ENCODE measurements around the gene SLC29A3.
"Not testable (repeated sequence)": the region's sequence is repeated elsewhere in the genome, so short reads cannot be mapped to it uniquely, and the experiment has no call there.

The SLC29A3 gene

DNA sequence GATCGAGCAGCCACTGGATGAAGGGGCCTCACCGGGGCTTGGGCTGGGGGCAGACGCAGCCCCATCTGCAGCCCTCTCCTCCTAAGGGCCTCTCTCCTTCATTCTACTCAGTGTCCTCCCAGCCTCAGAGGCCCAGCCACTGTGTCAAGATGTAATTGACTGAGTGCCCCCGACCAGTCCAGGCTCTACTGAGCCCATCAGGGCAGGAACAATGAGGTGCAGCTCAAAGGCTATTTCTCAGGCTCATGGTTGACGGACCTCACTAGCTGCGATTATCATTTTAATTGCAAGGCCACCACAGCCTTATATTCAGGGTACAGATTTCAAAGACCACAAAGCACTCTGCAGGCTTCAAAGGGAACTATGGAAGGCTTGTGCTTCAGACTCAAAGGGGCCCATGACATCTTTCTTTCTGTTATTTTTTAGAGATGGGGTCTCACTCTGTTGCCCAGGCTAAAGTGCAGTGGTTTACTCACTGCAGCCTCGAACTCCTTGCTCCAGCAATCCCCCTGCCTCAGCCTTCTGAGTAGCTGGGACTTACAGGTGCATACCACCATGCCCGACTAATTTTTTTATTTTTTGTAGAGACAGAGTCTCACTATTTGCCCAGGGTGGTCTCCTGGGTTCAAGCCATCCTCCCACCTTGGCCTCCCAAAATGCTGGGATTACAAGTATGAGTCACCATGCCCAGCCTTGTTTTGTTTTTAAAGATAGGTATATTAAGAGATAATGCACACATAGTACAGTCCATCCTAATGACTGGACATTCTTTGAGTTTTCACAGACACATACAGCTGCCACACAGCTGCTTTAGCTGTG is 23.7 kb downstream of the SLC29A3 start:
- H3K27ac ChIP-seq, result no peak overlapping the region
- no peak for DNase-seq (ENCODE audit: low read depth, low spot score)

DNA sequence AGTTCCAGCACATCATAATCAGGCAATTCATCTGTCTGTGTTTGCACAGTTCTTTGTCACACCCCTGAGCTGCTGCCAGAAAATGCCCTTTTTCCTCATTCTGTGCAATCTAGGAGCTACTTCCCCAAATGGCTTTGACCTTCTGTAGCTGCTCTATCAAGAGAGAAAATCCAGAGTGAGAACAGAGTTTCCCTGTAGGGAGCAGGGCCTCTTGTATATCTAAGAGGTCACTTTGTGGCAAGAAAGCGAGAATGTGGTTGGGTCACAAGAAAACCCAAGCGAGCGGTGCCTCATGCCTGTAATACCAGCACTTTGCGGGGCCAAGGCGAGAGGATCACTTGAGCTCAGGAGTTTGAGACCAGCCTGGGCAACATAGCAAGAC is 24.3 kb downstream of the SLC29A3 start:
- H3K27ac ChIP-seq, result no peak overlapping the region
- DNase-seq (ENCODE audit: low read depth, low spot score), result no peak

DNA sequence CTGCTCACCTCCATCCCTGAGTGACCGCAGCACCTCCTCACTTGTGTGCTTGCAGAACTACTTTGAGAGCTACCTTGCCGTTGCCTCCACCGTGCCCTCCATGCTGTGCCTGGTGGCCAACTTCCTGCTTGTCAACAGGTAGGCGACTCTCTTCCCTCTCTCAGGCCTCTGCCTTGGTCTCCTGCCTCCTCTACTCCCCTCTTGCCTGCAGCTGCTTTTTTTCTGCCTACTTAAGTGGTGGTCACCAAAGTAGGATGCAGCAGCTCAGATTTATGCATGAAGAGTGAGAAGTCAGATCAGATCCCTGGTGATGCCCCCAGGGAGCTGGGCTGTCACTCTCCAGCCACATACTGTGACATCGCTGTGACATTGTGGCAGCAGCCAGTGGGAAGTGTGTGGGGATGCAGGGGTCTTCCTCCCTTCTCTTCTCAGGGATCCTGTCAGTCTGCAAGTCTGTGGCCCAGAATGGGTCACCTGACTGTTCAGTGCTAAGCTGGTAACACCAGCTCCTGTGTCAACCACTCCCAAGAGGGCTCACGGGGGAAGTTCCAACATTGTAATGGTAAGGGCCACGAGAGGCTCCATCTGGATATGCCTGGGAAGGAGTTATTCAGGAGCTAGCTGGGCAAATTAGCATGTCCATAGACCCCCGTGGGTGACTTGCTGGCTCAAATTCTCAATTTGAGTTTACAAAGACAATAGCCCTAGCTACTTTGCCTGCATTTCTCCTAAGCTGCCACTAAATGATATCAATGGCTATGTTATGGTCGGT is 25.3 kb downstream of the SLC29A3 start:
- H3K27ac ChIP-seq, result no peak overlapping the region
- no peak for DNase-seq (ENCODE audit: low read depth, low spot score)

DNA sequence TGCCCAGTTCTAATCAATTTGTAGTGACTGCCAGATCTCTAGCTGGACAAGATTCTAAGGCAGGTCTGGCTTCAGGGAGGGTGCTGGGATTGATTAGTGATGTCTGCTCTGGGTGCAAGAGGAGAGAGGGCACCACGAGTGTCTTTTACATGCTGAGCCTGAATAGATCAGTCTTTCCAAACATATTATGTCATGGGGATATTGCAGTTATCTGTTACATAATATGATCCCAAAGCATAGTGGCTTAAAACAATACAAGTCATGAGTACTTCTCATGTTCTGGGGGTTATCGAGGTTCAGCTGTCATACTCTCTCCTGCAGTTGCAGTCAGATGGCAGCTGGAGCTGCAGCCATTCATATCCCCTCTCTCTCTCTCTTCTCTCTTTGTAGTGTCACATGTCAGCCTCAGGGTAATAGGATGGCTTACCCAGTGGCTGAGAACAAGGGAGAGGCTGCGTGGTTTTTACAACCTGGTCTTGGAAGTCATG is 26.0 kb downstream of the SLC29A3 start:
- no peak for DNase-seq (ENCODE audit: low read depth, low spot score)

DNA sequence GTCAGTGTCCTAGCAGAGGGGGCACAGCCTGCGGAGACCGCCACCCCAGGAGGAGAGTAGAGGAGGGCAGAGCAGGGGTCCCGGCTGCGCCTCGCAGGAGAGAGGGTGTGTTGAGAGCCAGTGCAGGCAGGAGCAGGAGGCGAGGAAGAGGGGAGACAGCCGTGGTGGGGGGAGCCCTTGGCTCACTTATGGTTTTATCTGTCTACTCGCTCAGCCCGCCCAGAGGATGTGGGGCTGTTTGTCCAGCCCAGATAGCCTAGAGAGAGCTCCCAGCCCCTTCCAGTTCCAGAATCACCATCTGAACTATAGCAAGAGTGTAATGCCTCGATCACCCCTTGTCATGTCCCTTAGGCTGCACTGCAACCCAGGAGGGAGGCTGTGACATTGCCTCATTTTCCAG is 26.6 kb downstream of the SLC29A3 start:
- H3K27ac ChIP-seq, result no peak overlapping the region
- DNase-seq (ENCODE audit: low read depth, low spot score), result no peak

More for the DNA sequence above, 26.0 kb downstream of the SLC29A3 start:
- no peak overlapping the region for H3K27ac ChIP-seq

DNA sequence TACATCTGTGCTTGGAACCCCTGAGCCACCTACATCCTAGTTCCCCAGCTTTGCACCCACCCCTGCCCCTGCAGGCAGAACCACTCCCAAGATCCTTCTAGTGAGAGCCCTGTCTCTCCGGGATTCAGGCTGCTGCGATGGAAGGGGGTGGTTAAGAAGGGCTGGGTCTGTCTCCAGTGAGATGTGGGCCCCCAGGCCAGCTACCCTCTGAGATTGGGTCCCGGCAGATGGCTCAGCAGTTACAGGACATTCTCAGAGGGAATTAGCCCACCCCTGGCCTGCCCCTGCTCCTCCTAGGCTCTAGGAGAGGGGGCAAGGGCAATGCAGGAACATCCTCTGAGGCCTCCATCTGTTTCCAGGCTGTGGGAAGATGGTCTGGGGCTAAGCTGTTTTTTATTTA is 27.7 kb downstream of the SLC29A3 start:
- H3K27ac ChIP-seq, result no peak overlapping the region
- no peak for DNase-seq (ENCODE audit: low read depth, low spot score)

DNA sequence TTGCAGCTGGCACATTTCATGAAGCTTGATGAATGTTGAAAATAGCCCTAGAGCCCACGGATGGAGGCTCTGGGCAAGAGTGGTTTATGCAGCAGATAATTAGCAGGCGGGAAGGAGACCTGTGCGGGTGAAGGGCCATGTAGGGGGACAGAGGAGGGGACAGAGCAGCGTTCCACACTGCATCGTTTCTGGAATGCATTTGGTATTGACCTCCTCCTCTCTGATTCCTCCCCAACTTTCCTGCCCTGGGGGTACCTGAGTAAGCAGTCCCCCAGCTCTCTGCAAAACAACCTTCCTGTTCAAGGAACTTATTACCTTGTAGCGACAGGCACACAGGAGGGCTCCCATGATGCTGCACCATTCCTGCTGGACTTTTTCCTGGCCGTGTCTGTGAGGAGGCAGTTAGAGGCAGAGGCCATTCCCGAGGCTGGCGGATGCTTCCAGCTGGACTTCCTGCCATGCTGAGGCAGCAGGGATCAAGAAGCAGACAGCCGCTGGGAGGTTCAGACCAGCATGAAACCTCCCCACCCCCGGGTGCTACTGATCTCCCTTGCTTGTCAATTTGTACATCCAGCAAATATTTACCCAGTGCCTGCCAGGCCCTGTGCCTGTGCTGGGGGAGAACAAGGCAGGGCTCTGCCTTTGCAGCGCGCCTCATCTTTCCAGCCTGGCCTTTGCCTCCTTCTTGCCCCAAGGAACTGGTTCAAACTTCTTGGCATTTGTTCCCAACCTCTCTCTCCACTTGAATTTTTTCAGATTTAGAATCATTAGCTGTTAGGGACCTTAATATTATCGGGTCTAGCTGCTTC is 28.7 kb downstream of the SLC29A3 start:
- no peak overlapping the region for H3K27ac ChIP-seq
- no peak for DNase-seq (ENCODE audit: low read depth, low spot score)

DNA sequence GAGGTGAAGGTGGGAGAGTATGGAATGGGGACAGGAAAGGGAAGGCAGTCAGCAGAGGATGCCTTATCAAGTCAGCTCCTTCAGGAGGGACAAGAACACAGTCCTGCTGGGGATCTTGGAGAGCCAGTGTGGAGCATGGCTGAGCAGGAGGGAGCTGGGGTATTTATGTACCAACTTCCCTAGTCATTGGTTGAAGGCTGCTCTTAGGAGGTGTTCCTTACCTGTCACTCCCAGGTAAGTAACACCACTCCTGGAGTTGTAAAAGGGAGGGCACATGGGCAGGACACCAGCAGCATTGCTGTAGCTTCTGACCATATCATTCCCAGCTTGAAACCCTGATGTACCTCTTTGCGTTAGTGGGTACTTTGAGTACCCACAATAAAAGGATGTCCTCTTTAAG is 29.8 kb downstream of the SLC29A3 start:
- peak overlapping the region; percentile 8 for H3K27ac ChIP-seq

DNA sequence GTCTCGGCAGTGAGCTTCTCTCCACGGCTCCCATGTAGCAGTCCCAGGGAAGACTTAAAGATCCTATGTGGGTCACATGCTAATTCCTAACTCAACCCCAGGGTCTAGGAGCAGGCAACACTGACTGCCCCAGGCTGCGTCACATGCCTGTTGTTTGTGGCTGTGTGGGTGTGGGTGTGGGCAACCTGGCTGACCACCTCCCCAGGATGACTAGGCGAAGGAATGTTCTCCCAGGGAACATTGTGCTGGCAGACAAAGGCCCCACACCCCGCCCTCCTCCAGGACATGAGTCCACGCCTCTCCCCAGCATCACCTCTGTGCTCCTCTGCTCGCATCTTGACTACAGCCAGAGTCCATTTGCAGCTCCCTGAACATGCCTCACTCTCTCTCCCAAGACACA is 30.3 kb downstream of the SLC29A3 start:
- DNase-seq (ENCODE audit: low read depth, low spot score), result peak; percentile 43
- peak overlapping the region; percentile 8 for H3K27ac ChIP-seq

More for the DNA sequence above, 29.8 kb downstream of the SLC29A3 start:
- no peak for DNase-seq (ENCODE audit: low read depth, low spot score)

DNA sequence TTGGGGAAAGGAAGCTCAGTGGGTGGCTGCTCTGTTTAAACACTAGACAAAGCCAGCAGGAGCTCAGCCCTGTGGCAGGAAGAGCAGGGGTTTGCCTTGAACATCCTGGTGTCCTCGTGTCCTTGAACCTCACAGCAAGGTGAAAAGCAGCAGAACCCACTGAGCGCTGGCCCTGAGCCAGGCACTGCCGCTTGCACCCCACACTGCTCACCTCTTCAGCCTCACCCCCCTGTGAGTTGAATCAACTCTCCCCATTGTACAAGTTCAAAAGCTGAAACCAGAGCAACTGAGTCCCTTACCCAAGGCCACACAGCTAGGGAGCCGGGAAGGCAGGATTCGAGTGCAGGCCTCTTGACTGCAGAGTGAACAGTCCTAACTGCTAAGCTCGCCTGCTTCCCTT is 32.0 kb downstream of the SLC29A3 start:
- no peak overlapping the region for H3K27ac ChIP-seq
- DNase-seq (ENCODE audit: low read depth, low spot score), result no peak

DNA sequence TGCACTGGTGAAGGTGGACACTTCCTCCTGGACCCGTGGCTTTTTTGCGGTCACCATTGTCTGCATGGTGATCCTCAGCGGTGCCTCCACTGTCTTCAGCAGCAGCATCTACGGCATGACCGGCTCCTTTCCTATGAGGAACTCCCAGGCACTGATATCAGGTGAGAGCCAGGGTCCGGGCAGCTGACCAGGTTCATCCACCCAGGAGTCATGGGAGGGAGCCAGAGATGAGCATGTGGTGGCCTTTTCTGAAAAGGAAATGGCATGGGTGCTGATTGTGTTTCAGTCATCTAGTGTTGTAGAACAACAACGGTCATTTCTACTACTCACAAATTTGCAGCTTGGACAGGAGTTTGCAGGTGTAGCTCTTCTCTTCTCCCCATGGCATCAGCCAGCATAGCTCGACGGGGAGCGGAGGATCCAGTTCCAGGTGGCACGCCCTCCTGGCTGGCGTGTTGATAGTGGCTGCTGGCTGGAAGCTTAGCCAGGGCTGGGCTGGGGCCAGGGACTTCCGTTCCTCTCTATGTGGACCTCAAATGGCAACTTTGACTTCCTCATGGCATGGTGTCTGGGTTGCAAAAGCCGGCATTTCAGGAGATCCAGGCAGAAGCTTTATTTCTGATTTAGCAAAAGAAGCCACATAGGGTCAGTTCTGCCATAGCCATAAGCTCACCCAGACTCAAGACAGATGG is 32.7 kb downstream of the SLC29A3 start:
- no peak overlapping the region for H3K27ac ChIP-seq
- no peak for DNase-seq (ENCODE audit: low read depth, low spot score)

DNA sequence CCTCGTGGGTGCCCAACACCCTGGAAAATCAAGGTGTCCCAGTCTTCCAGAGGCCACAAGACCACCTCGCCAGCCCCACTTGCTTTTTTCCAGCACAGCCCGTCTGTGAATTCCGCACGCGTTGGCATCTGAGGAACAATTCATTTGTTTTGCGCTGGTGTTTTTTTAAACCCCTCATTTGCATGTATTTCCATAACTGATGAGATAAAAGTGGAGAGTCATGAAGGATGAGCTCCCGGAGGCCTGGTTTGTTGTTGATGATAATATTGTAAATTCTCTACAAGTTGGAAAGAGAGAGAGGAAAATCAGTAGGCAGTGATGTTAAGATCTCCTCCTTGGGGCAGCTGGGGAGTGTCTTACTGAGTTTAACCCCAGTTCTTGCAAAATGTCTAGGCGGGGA is 34.6 kb downstream of the SLC29A3 start:
- no peak for DNase-seq (ENCODE audit: low read depth, low spot score)

DNA sequence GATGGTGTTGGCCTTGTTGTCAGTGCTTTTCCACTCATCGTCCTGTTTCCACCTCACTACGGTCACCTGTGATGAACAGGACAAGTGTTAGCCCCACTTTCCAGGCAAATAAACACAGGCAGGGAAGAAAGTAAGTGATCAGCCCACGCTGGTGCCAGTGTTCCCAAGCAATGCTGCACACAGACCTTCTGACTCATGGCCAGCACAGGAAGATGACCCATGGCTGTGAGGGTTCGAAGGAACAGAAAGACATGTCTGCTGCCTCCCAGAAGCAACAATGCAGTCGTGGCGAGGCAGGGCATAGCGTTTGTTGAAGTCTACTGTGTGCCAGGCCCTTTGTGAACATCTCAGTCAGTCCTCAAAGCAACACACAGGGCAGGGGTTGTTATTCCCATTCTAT is 35.7 kb downstream of the SLC29A3 start:
- DNase-seq (ENCODE audit: low read depth, low spot score), result no peak
- H3K27ac ChIP-seq, result no peak overlapping the region

More for the DNA sequence above, 34.6 kb downstream of the SLC29A3 start:
- no peak overlapping the region for H3K27ac ChIP-seq

DNA sequence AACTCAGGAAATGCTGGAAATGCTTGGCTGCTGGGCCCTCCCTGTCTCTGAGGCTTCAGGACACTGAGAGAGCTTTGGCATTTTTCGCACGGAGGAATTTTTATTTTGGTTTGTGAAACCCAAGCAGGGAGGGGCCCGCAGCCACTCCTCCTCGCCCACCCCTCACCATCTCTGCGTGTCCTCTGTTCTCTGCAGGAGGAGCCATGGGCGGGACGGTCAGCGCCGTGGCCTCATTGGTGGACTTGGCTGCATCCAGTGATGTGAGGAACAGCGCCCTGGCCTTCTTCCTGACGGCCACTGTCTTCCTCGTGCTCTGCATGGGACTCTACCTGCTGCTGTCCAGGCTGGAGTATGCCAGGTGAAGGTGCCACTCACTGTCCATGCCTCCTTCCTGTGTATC is 36.8 kb downstream of the SLC29A3 start:
- no peak overlapping the region for H3K27ac ChIP-seq
- DNase-seq (ENCODE audit: low read depth, low spot score), result no peak

DNA sequence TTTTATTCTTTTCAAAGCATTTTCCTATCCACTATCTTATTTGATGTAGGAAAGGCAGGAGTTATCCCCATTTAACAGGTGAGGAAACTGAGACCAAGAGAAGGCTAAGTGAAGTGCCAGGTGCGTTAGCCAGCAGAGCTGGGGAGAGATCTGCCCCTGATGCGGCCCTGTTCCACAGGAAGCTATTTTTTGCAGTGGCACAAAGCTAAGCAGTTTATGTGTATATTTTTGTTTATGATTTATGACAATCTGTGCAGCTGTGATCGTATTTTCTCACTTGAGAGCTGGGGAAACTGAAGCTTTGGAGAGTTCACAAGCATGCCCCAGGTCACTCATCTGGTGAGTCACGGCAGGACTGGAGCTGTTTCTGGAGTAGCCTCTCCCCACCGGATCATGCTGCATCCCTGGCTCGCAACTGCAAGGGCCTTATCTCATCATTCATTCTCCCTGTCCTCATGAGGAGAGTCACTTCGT is 38.8 kb downstream of the SLC29A3 start:
- DNase-seq (ENCODE audit: low read depth, low spot score), result no peak
- H3K27ac ChIP-seq, result no peak overlapping the region

DNA sequence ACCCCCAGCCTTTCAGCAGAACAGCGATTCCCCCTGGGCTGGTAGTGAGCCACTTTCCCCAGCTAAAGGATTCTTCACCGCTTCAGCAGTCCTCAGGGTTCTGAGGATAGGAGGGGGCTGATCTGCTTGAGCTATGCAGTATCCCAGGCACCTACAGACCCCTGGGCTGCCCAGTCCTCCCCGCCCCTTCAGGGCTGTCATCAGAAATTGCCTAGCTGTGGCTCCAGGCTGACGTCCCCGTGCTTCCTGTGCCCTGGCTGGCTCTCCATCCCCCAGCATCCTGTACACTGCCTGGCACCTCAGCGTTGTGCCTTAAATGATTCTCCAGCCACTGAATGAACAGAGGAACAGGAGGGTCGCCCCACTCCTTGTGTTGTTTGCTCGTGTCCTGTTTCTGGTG is 39.2 kb downstream of the SLC29A3 start:
- H3K27ac ChIP-seq, result no peak overlapping the region

DNA sequence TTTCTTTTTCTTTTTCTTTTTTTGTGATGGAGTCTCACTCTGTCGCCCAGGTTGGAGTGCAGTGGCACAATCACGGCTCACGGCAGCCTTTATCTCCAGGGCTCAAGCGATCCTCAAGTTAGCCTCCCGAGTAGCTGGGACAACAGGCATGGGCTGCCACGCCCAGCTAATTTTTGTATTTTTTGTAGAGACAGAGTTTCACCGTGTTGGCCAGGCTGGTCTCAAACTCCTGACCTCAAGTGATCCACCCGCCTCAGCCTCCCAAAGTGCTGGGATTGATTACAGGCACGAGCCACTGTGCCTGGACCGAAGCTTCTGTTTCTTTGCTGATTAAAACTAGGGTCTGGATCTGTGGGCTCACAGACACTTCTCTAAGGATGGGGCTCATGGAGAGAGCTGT is 39.8 kb downstream of the SLC29A3 start:
- not testable (repeated sequence) for H3K27ac ChIP-seq; DNase-seq (ENCODE audit: low read depth, low spot score)

More for the DNA sequence above, 39.2 kb downstream of the SLC29A3 start:
- DNase-seq (ENCODE audit: low read depth, low spot score), result no peak

DNA sequence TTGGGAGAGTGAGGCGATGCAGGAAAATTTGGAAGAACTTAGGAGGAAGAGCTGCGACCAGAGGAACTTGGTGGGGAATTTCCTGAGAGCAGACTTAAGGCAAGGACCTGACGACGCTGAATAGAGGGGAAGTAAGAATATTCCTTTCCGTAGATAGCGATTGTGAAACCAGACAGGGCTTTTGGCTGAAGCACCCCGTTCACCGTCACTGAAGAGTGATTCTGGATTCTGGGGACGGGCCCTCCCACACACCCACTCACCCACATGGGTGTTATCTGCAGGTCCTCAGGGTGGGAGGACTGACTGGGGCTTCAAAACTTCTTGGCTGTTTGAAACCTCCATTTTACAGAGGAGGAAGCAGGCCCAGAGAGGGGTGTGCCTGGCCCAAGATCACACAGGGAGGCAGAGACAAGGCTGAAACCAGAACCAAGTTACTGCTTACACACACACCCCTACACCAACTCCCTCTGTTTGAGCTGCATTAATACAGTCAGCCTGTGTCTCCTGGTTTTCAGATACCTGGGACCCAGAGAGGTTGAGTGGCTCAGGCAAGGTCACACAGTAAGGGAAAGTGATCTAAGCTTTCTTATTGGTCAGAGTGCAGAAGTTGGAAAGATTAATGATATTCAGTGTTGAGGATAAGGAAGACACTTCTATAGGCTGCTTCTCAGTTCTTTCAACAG is 40.4 kb downstream of the SLC29A3 start:
- H3K27ac ChIP-seq, result no peak overlapping the region
- no peak for DNase-seq (ENCODE audit: low read depth, low spot score)

DNA sequence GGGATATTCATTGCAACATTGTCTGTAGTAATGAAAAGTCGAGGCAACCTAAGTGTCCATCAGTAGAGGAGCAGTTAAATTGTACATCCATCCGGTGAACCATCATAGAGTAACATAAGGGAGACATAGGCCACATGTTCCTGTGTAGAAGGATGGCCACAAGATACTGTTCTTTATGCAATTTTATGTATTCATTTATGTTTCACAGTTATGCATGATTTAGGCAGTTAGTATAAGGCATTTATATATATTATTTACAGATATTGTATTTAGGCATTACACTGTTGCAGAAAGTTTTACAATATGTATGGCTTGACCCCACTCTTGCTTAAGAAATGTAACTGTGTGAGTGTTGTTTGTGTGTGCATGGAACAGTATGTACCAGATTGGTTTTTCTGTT is 41.7 kb downstream of the SLC29A3 start:
- H3K27ac ChIP-seq, result no peak overlapping the region
- DNase-seq (ENCODE audit: low read depth, low spot score), result no peak

Measured in epithelial cell of prostate (primary cell).